Measurements from ENCODE around the gene AUTS2.

DNA sequence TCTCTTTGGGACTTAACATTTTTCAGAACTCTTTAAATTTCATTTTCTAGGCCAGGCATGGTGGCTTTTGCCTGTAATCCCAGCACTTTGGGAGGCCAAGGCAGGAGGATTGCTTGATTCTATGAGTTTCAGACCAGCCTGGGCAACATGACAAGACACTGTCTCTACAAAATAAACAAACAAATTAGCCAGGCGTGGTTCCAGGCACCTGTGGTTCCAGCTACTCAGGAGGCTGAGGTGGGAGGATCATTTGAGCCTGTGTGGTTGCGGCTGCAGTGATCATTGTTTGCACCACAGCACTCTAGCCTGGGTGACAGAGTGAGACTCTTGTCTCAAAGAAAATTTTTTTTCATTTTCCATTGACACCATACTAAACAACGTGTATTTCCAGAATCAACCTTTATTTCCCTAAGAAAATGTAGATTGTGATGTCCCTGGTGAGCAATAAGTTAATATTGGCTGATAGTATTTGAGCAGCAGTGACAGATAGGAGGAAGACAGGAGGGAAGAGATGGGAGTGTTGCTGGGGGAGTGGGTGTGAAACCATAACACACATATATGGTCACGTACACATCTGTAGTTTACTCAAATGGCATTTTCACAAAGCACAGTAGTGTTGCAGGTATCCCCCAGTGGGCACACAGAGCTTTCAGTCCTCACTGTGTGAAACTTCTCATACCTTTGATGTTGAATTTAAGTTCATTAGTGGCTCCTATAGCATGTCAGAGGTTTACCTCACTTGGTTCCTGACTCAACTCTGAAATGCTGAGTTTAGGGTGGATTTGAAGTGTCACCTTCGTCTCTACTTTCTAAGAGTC, 205.6 kb downstream of the AUTS2 start:
- TF ChIP-seq, protein P1, sequence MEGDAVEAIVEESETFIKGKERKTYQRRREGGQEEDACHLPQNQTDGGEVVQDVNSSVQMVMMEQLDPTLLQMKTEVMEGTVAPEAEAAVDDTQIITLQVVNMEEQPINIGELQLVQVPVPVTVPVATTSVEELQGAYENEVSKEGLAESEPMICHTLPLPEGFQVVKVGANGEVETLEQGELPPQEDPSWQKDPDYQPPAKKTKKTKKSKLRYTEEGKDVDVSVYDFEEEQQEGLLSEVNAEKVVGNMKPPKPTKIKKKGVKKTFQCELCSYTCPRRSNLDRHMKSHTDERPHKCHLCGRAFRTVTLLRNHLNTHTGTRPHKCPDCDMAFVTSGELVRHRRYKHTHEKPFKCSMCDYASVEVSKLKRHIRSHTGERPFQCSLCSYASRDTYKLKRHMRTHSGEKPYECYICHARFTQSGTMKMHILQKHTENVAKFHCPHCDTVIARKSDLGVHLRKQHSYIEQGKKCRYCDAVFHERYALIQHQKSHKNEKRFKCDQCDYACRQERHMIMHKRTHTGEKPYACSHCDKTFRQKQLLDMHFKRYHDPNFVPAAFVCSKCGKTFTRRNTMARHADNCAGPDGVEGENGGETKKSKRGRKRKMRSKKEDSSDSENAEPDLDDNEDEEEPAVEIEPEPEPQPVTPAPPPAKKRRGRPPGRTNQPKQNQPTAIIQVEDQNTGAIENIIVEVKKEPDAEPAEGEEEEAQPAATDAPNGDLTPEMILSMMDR (IDR thresholded peaks at IDR 0.05) = no peak
- no peak for TF ChIP-seq POLR2AphosphoS5 (IDR thresholded peaks at IDR 0.05; ENCODE audit: insufficient read depth in 1 of 2, low read depth in 1 of 2)

Measured in vagina (tissue), 2 donors.